Stimulated activated CD8-positive, alpha-beta memory T cell treated with anti-CD3 and anti-CD28 coated beads, Interleukin-4, amount 100 ng/mL, for 24 hours (primary cell): Measurements from ENCODE around the gene FAAP20.

Experiments
- DNase-seq: peaks from one replicate; pipeline ENCODE4 v3.0.0-alpha.2; 2020; ENCODE audit warnings: low read depth

Gene FAAP20

GRCh38 chr1:2177946-2178538 lies 16.5 kb downstream of the FAAP20 start:
- DNase-seq = no peak

- DNase-seq = no peak
These were observed 17.0 kb downstream of the FAAP20 start for GRCh38 chr1:2177541-2177940.

GRCh38 chr1:2176615-2177014 lies 18.0 kb downstream of the FAAP20 start:
- DNase-seq = no peak

- DNase-seq = no peak
These were observed 18.7 kb downstream of the FAAP20 start for GRCh38 chr1:2175681-2176454.

GRCh38 chr1:2175055-2175414 lies 19.5 kb downstream of the FAAP20 start:
- DNase-seq = no peak

- no peak for DNase-seq
These were observed 20.1 kb downstream of the FAAP20 start for GRCh38 chr1:2174348-2175054.

GRCh38 chr1:2173546-2174347 lies 20.8 kb downstream of the FAAP20 start:
- no peak for DNase-seq

GRCh38 chr1:2172551-2173146 lies 21.9 kb downstream of the FAAP20 start:
- DNase-seq = no peak

- no peak for DNase-seq
These were observed 22.6 kb downstream of the FAAP20 start for GRCh38 chr1:2172012-2172411.

- DNase-seq = no peak
These were observed 24.4 kb downstream of the FAAP20 start for GRCh38 chr1:2170211-2170610.

GRCh38 chr1:2169200-2169836 lies 25.3 kb downstream of the FAAP20 start:
- no peak for DNase-seq

- DNase-seq = no peak
These were observed 26.0 kb downstream of the FAAP20 start for GRCh38 chr1:2168535-2168934.

- DNase-seq = no peak
These were observed 26.5 kb downstream of the FAAP20 start for GRCh38 chr1:2168090-2168489.

GRCh38 chr1:2166695-2167094 lies 27.9 kb downstream of the FAAP20 start:
- no peak for DNase-seq

- no peak for DNase-seq
These were observed 28.3 kb downstream of the FAAP20 start for GRCh38 chr1:2166254-2166653.

- DNase-seq = no peak
These were observed 28.9 kb downstream of the FAAP20 start for GRCh38 chr1:2165646-2166045.

- no peak for DNase-seq
These were observed 31.4 kb downstream of the FAAP20 start for GRCh38 chr1:2163205-2163604.

- DNase-seq = no peak
These were observed 33.9 kb downstream of the FAAP20 start for GRCh38 chr1:2160451-2161300.

- DNase-seq = no peak
These were observed 35.4 kb downstream of the FAAP20 start for GRCh38 chr1:2159124-2159523.

GRCh38 chr1:2158272-2158671 lies 36.3 kb downstream of the FAAP20 start:
- DNase-seq = no peak

GRCh38 chr1:2157856-2158255 lies 36.7 kb downstream of the FAAP20 start:
- DNase-seq = no peak
